B cell (primary cell): ENCODE results near the gene FAM168B.

Experiments
- CTCF ChIP-seq: fragments of 200-600 bp; IDR thresholded peaks from one replicate; pipeline ENCODE4 v1.8.0; 2022; ENCODE audit warnings: antibody characterized with exemption, mild to moderate bottlenecking
- EZH2 ChIP-seq: IDR thresholded peaks from 2 replicates; pipeline ENCODE4 v1.6.1; 2012; ENCODE audit warnings: borderline replicate concordance, low read depth, mild to moderate bottlenecking, moderate library complexity, low read length; ENCODE audit not compliant: insufficient read depth, poor library complexity, severe bottlenecking

DNA sequence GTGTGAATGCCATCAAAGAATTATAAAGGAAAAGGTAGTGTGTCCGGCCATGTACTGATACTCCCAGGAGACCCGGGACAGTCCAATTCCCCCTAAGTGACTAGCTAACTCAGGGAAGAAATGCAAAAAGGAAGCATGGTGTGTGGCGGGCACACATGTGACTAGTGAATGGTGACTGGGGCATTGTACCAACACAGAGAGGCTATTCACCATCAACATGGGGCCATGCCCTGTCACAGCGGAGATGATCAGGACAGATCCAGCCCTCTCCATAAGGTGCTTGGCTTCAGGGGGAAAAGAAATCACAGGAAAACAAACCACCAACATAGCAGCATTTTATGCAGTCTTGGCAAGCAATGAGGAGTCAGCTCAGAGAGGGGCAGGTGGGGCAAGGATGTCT lies 34.3 kb downstream of the FAM168B start:
- no peak for TF ChIP-seq CTCF
- no peak for TF ChIP-seq EZH2
